ENCODE data around the gene RIBC1.

DNA sequence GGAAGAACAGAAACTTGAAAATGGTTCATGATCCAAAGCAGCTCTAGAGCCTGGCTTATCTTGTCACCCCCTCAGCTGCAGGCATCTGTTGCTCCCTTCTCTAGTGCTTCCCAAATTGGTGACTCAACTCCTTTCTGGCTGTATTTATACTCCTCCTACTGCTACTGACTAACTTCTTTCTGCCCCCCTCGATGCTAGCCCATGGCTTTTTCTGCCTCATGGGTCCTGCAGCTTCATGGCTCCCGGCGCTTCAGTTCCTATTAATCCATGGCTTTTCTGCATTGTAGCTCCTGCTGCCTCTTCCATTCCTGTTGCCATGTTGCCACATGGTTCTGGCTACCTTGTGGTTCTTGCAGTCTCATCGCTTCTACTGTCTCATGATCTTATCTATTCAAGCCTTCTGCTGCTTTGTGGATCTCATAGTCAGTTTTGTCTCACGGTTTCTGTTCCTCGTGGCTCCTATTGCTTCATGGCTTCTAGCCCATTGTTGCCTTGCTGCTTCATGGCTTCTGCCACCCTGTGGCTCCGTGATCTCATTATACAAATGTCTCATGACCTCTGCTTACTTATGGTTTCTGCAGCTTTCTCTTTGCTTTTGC, 48.4 kb upstream of the RIBC1 start:
- no peak for TF ChIP-seq CTCF (IDR thresholded peaks at IDR 0.05)
- TF ChIP-seq POLR2A (IDR thresholded peaks at IDR 0.05) = no peak

Measured in heart left ventricle (tissue), 13 donors.